Left lung (tissue), 10 donors: ENCODE results near the gene STIM2. TPM values are rescaled to one million over a fixed set of nuclear protein-coding genes. Genes with fewer than 3 reads are reported as not detected.

Source experiments
- ATAC-seq: fragments of 200-7000 bp; cut with Tn5 transposase; one replicate; pipeline ENCODE4 v1.9.1; 2020; ENCODE audit warnings: moderate library complexity
- DNase-seq, 4 donors: peaks; one replicate each; pipeline ENCODE4 v3.0.0-alpha.2; 2013 to 2020
- H3K27ac ChIP-seq, 2 donors: fragments of 200-600 bp; sonication (generic) in 1 of 2; one replicate each; pipeline versions ENCODE4 v1.5.0 to v1.8.0; 2020 to 2021
- H3K27me3 ChIP-seq, 2 donors: fragments of 200-600 bp; sonication (generic) in 1 of 2; one replicate each; pipeline versions ENCODE4 v1.5.0 to v1.8.0; 2020 to 2021
- H3K36me3 ChIP-seq, 2 donors: fragments of 200-600 bp; sonication (generic) in 1 of 2; one replicate each; pipeline versions ENCODE4 v1.5.0 to v1.8.0; 2020 to 2021
- H3K4me1 ChIP-seq, 2 donors: fragments of 200-600 bp; one replicate each; pipeline ENCODE4 v1.8.0; 2021
- H3K4me3 ChIP-seq, 2 donors: fragments of 200-600 bp; sonication (generic) in 1 of 2; one replicate each; pipeline versions ENCODE4 v1.5.0 to v1.8.0; 2020 to 2021; ENCODE audit warnings: mild to moderate bottlenecking in 1 of 2
- H3K9me3 ChIP-seq, 2 donors: fragments of 200-600 bp; sonication (generic) in 1 of 2; one replicate each; pipeline versions ENCODE4 v1.5.0 to v1.8.0; 2020 to 2021
- CTCF ChIP-seq, 2 donors: fragments of 200-600 bp; sonication (generic) in 1 of 2; IDR thresholded peaks; one replicate each; pipeline versions ENCODE4 v1.5.0 to v1.8.0; 2021; ENCODE audit warnings: antibody characterized with exemption in 2 of 2
- intact Hi-C, 2 donors: fragments of 100-400 bp; cut with DNase I; formaldehyde crosslinking; loops; one replicate each; pipeline versions ENCODE4 v1.11.2 to v1.14.2; 2022
- polyA plus RNA-seq, 6 donors: library from polyadenylated mRNA; unstranded; fragments of 120-200 nt; gene quantifications; one replicate each; pipeline ENCODE4 v1.2.1, GENCODE V29; 2013; ENCODE audit not compliant: insufficient read length in 6 of 6
- total RNA-seq, 2 donors: library from RNA; stranded (reverse); fragmentation: NEBNext Ultra II Directional; extraction: Animal tissue kit (Norgen Biotek cat#: 25700); gene quantifications; one replicate each; pipeline ENCODE4 v1.2.1, GENCODE V29; 2021
- donor health status: DM: no; HTN: yes; CAD: no.
- donor health status: DM: no; HTN: no; CAD: no.

Gene STIM2
- total and polyA plus RNA-seq, 8 donors, result 29.1 to 62.7 (median 53.2) TPM

GRCh38 chr4:26950446-26950845 is 89.8 kb downstream of the STIM2 start:
- ATAC-seq (no peak), DNase-seq (no peak)
- Histone ChIP-seq H3K9me3 (peaks cover 0 to 10% of the 10 kb centered on the region in 2 donors), H3K4me3 (no peak overlapping the region), H3K27ac (no peak overlapping the region), H3K36me3 (no peaks in the 10 kb centered on the region), H3K27me3 (no peaks in the 10 kb centered on the region), H3K4me1 (no peaks in the 10 kb centered on the region)
- intact Hi-C loops, result no loop called here
- TF ChIP-seq CTCF (IDR thresholded peaks at IDR 0.05), result no peak

GRCh38 chr4:26952891-26953290 is 92.2 kb downstream of the STIM2 start:
- no peak for TF ChIP-seq CTCF (IDR thresholded peaks at IDR 0.05)

DNA sequence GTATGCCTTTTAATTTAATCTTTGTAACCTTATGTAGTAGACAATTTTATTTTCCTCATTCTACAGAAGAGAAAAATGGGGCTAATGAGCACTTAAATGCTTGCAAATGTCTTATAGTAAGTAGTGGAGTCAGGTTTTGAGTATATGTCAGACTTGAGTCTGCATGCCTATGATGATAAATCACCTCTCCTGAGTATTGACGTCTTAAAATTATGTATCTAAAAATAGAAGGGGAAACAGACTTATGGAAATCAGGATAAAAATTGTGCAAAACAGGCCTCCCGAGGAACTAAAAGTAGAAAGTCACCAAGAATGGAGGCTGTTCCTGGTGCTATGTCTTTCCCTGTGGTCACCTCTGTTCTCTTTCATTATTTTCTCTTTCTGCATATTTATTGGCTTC is 92.7 kb downstream of the STIM2 start:
- peaks cover 0 to under 1% of the 10 kb centered on the region in 2 donors for H3K36me3 ChIP-seq
- no peak for TF ChIP-seq CTCF (IDR thresholded peaks at IDR 0.05)
- no peaks in the 10 kb centered on the region for H3K4me1 ChIP-seq
- H3K4me3 ChIP-seq, result no peak overlapping the region
- no peaks in the 10 kb centered on the region for H3K27me3 ChIP-seq
- H3K9me3 ChIP-seq, result peaks cover 0 to 10% of the 10 kb centered on the region in 2 donors
- DNase-seq, result no peak
- H3K27ac ChIP-seq, result no peak overlapping the region
- intact Hi-C loops, result no loop called here
- no peak for ATAC-seq

More at GRCh38 chr4:26952891-26953290, 92.2 kb downstream of the STIM2 start:
- no peaks in the 10 kb centered on the region for H3K4me1 ChIP-seq
- no peak for DNase-seq
- no peak for ATAC-seq
- H3K36me3 ChIP-seq, result no peaks in the 10 kb centered on the region
- peaks cover 0 to 10% of the 10 kb centered on the region in 2 donors for H3K9me3 ChIP-seq
- intact Hi-C loops, result no loop called here
- H3K27me3 ChIP-seq, result no peaks in the 10 kb centered on the region
- H3K27ac ChIP-seq, result no peak overlapping the region
- H3K4me3 ChIP-seq, result no peak overlapping the region

- Histone ChIP-seq H3K9me3 (peaks cover 0 to 10% of the 10 kb centered on the region in 2 donors), H3K27ac (no peak overlapping the region), H3K4me1 (no peaks in the 10 kb centered on the region), H3K4me3 (no peak overlapping the region), H3K27me3 (no peaks in the 10 kb centered on the region), H3K36me3 (peaks cover 0 to 6% of the 10 kb centered on the region in 2 donors)
- ATAC-seq (no peak), DNase-seq (no peak)
- intact Hi-C loops, result no loop called here
- TF ChIP-seq CTCF (IDR thresholded peaks at IDR 0.05), result no peak
Observed at GRCh38 chr4:26953770-26954423, 93.3 kb downstream of the STIM2 start.

DNA sequence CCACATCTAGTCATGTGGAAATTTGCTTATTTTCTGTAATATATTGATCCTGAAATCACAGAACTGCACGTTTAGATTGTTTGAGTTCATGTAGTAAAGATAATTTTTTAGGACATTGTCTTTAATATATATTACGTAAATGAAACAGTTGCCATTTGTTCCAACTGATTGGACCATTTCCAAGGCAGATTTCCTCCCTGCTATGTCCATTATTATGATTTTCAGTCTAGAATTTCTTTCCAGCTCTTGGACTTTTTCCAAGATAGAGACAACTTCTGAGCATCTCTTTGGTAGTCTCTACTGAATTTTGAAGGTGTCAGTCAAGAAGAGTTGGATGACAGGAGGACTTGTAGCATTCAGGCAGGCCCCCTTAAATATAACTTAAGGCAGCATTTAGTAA is 94.6 kb downstream of the STIM2 start:
- H3K4me1 ChIP-seq, result no peaks in the 10 kb centered on the region
- no peak overlapping the region for H3K27ac ChIP-seq
- intact Hi-C loops, result no loop called here
- peak in 1 of 4 donors; percentile 30 for DNase-seq
- H3K4me3 ChIP-seq, result no peak overlapping the region
- no peaks in the 10 kb centered on the region for H3K27me3 ChIP-seq
- no peak for ATAC-seq
- no peak for TF ChIP-seq CTCF (IDR thresholded peaks at IDR 0.05)
- H3K9me3 ChIP-seq, result peaks cover 0 to 7% of the 10 kb centered on the region in 2 donors
- H3K36me3 ChIP-seq, result peaks cover 0 to 9% of the 10 kb centered on the region in 2 donors
